IMR-90 (cell line): Measurements from ENCODE around the gene ANK2. TPM values are rescaled to one million over a fixed set of nuclear protein-coding genes. Genes with fewer than 3 reads are reported as not detected.

Experiments used
- ATAC-seq: fragments of 200-7000 bp; cut with Tn5 transposase; 2 replicates; pipeline ENCODE4 v1.9.1; 2020; ENCODE audit warnings: low read depth, mild to moderate bottlenecking, moderate library complexity
- BruUV-seq: library from RNA; stranded (reverse); fragments of 400-500 nt; replicated peaks from 2 replicates; lab custom pipeline; 2021; lab: Mats Ljungman, UMichigan
- CTCF ChIA-PET: fragments of 300-600 bp; formaldehyde crosslinking; extraction: SDS; loops from one replicate; lab custom pipeline; 2021; ENCODE audit warnings: antibody characterized with exemption; lab: Yijun Ruan, JAX
- POLR2A ChIA-PET: fragments of 300-600 bp; sonication (Branson Sonifier 250); formaldehyde crosslinking; loops from one replicate; lab custom pipeline; 2022; ENCODE audit warnings: antibody characterized with exemption; ENCODE audit not compliant: unreplicated experiment; lab: Charles Lee
- DNase-seq: peaks from one replicate; pipeline ENCODE4 v3.0.0; 2013
- H2AFZ ChIP-seq: replicated peaks from 2 replicates; pipeline ENCODE3; 2013; ENCODE audit warnings: low read length, mild to moderate bottlenecking; ENCODE audit not compliant: poor library complexity
- H2AK5ac ChIP-seq: 2 replicates; pipeline ENCODE4 v1.6.1; 2013; ENCODE audit warnings: low read depth, low read length, inconsistent platforms
- H2AK9ac ChIP-seq: replicated peaks from 2 replicates; pipeline ENCODE3; 2013; ENCODE audit warnings: mild to moderate bottlenecking, low read depth, low read length, moderate library complexity; ENCODE audit not compliant: poor library complexity
- H2BK120ac ChIP-seq: 2 replicates; pipeline ENCODE4 v1.6.1; 2013; ENCODE audit warnings: low read depth, low read length, inconsistent platforms
- H2BK15ac ChIP-seq: 3 replicates; pipeline ENCODE4 v1.6.1; 2013; ENCODE audit warnings: low read depth, low read length, inconsistent platforms
- H2BK20ac ChIP-seq: 2 replicates; pipeline ENCODE4 v1.6.1; 2013; ENCODE audit warnings: low read depth, mild to moderate bottlenecking, inconsistent platforms, low read length, moderate library complexity
- H2BK5ac ChIP-seq: 2 replicates; pipeline ENCODE4 v1.6.1; 2013; ENCODE audit warnings: mild to moderate bottlenecking, low read depth, low read length, inconsistent platforms; ENCODE audit not compliant: poor library complexity, severe bottlenecking
- H3K14ac ChIP-seq: replicated peaks from 2 replicates; pipeline ENCODE4 v1.6.1; 2013; ENCODE audit warnings: low read depth, low read length, inconsistent platforms
- H3K18ac ChIP-seq: 2 replicates; pipeline ENCODE4 v1.6.1; 2013; ENCODE audit warnings: low read depth, low read length, control low read depth
- H3K23ac ChIP-seq: 2 replicates; pipeline ENCODE4 v1.6.1; 2013; ENCODE audit warnings: low read depth, low read length, inconsistent platforms
- H3K27ac ChIP-seq: 2 replicates; pipeline ENCODE4 v1.5.1; 2013; ENCODE audit warnings: mild to moderate bottlenecking, control low read depth, low read length; ENCODE audit not compliant: insufficient read depth
- H3K27me3 ChIP-seq: 2 replicates; pipeline ENCODE4 v1.6.1; 2013; ENCODE audit warnings: low read length; ENCODE audit not compliant: control insufficient read depth, insufficient read depth
- H3K36me3 ChIP-seq: 2 replicates; pipeline ENCODE4 v1.6.1; 2013; ENCODE audit warnings: low read length, mixed read lengths; ENCODE audit not compliant: control insufficient read depth, insufficient read depth
- H3K4ac ChIP-seq: 2 replicates; pipeline ENCODE4 v1.6.1; 2013; ENCODE audit warnings: low read depth, low read length, inconsistent platforms
- H3K4me1 ChIP-seq: 2 replicates; pipeline ENCODE4 v1.6.1; 2013; ENCODE audit warnings: low read length, mixed read lengths; ENCODE audit not compliant: control insufficient read depth, insufficient read depth
- H3K4me2 ChIP-seq: 2 replicates; pipeline ENCODE4 v1.6.1; 2013; ENCODE audit warnings: low read depth, mild to moderate bottlenecking, control low read depth, low read length, moderate library complexity
- H3K4me3 ChIP-seq: 2 replicates; pipeline ENCODE4 v1.5.1; 2013; ENCODE audit warnings: low read depth, mild to moderate bottlenecking, control low read depth, low read length, moderate library complexity; ENCODE audit not compliant: insufficient read depth
- H3K56ac ChIP-seq: 2 replicates; pipeline ENCODE4 v1.6.1; 2013; ENCODE audit warnings: low read length, inconsistent platforms; ENCODE audit not compliant: insufficient read depth; ENCODE audit errors: extremely low read depth
- H3K79me1 ChIP-seq, 2 experiments: 2 replicates each; pipeline ENCODE4 v1.6.1; 2013; ENCODE audit warnings: low read length in 2 of 2, inconsistent platforms in 1 of 2, low read depth in 1 of 2
- H3K9ac ChIP-seq: 2 replicates; pipeline ENCODE4 v1.6.1; 2013; ENCODE audit warnings: low read depth, low read length, control low read depth
- H3K9me1 ChIP-seq: 2 replicates; pipeline ENCODE4 v1.6.1; 2013; ENCODE audit warnings: low read length, inconsistent platforms; ENCODE audit not compliant: insufficient read depth
- H3K9me3 ChIP-seq: 2 replicates; pipeline ENCODE4 v1.6.1; 2013; ENCODE audit warnings: low read length; ENCODE audit not compliant: control insufficient read depth, insufficient read depth
- H4K20me1 ChIP-seq: 2 replicates; pipeline ENCODE4 v1.6.1; 2013; ENCODE audit warnings: low read length, inconsistent platforms; ENCODE audit not compliant: insufficient read depth
- H4K5ac ChIP-seq: 2 replicates; pipeline ENCODE4 v1.6.1; 2013; ENCODE audit warnings: mild to moderate bottlenecking, low read depth, low read length, control low read depth
- H4K8ac ChIP-seq, 2 experiments: 2 replicates each; pipeline ENCODE4 v1.6.1; 2013; ENCODE audit warnings: low read depth in 2 of 2, low read length in 2 of 2, control low read depth in 1 of 2, inconsistent platforms in 1 of 2
- H4K91ac ChIP-seq: 2 replicates; pipeline ENCODE4 v1.6.1; 2013; ENCODE audit warnings: low read depth, low read length, inconsistent platforms; ENCODE audit not compliant: insufficient read depth
- BHLHE40 ChIP-seq: fragments of 150-350 bp; IDR thresholded peaks from 2 replicates; pipeline ENCODE4 v1.6.1; 2016; ENCODE audit warnings: mild to moderate bottlenecking, low read depth, low read length
- CEBPB ChIP-seq: IDR thresholded peaks from 2 replicates; pipeline ENCODE4 v1.6.1; 2012; ENCODE audit warnings: low read depth, low read length, improper control_type of control experiment
- CHD1 ChIP-seq: IDR thresholded peaks from 2 replicates; pipeline ENCODE4 v1.6.1; 2012; ENCODE audit warnings: low read depth, low read length, improper control_type of control experiment
- FOS ChIP-seq: fragments of 150-350 bp; IDR thresholded peaks from 2 replicates; pipeline ENCODE4 v1.6.1; 2016; ENCODE audit warnings: low read depth, low read length
- MAFK ChIP-seq: IDR thresholded peaks from 2 replicates; pipeline ENCODE4 v1.6.1; 2012; ENCODE audit warnings: low read depth, low read length, improper control_type of control experiment
- MAZ ChIP-seq: IDR thresholded peaks from 2 replicates; pipeline ENCODE4 v1.6.1; 2012; ENCODE audit warnings: low read depth, mild to moderate bottlenecking, low read length, improper control_type of control experiment, moderate library complexity, borderline replicate concordance
- MXI1 ChIP-seq: IDR thresholded peaks from 2 replicates; pipeline ENCODE4 v1.6.1; 2012; ENCODE audit warnings: low read depth, mild to moderate bottlenecking, low read length, moderate library complexity, borderline replicate concordance
- NFE2L2 ChIP-seq: fragments of 150-350 bp; IDR thresholded peaks from 2 replicates; pipeline ENCODE4 v1.6.1; 2016; ENCODE audit warnings: low read depth, mild to moderate bottlenecking, low read length
- POLR2A ChIP-seq: IDR thresholded peaks from 2 replicates; pipeline ENCODE4 v1.6.1; 2012; ENCODE audit warnings: mild to moderate bottlenecking, low read depth, low read length
- RAD21 ChIP-seq: IDR thresholded peaks from 2 replicates; pipeline ENCODE4 v1.6.1; 2012; ENCODE audit warnings: low read length, improper control_type of control experiment
- RCOR1 ChIP-seq: IDR thresholded peaks from 2 replicates; pipeline ENCODE4 v1.6.1; 2012; ENCODE audit warnings: mild to moderate bottlenecking, low read length, improper control_type of control experiment; ENCODE audit not compliant: insufficient replicate concordance
- RFX5 ChIP-seq: IDR thresholded peaks from 2 replicates; pipeline ENCODE4 v1.8.0; 2012; ENCODE audit warnings: low read depth, mild to moderate bottlenecking, low read length, moderate library complexity
- SMC3 ChIP-seq: fragments of 150-350 bp; IDR thresholded peaks from 2 replicates; pipeline ENCODE4 v1.6.1; 2016; ENCODE audit warnings: low read depth, mild to moderate bottlenecking, antibody characterized with exemption, low read length, moderate library complexity
- USF2 ChIP-seq: fragments of 150-350 bp; IDR thresholded peaks from 2 replicates; pipeline ENCODE4 v1.6.1; 2017; ENCODE audit warnings: mild to moderate bottlenecking, antibody characterized with exemption, low read length, low read depth
- WGBS, 2 experiments: methylation state at CpG; one replicate each; pipeline versions ENCODE4 v1.1.5 to v1.1.7; 2013; ENCODE audit warnings: missing lambda C conversion rate in 2 of 2; ENCODE audit not compliant: insufficient read length in 1 of 2; ENCODE audit errors: extremely low coverage in 2 of 2; 5-methylcytosine and 5-hydroxymethylcytosine counted together
- dilution Hi-C: fragments of 300-500 bp; cut with HindIII; formaldehyde crosslinking; loops from one replicate; pipeline ENCODE4 v1.14.3; 2018; ENCODE audit warnings: low sequenced_read_pairs; ENCODE audit not compliant: unreplicated experiment
- in situ Hi-C: fragments of 300-500 bp; cut with MboI; formaldehyde crosslinking; loops from 3 replicates; pipeline ENCODE4 v1.14.3; 2019; ENCODE audit warnings: low sequenced_read_pairs, inconsistent platforms, mixed read lengths
- intact Hi-C: fragments of 100-400 bp; cut with micrococcal nuclease; formaldehyde crosslinking; loops from 2 replicates; pipeline ENCODE4 v1.10.0; 2022
- polyA plus RNA-seq, 3 experiments: library from polyadenylated mRNA; depleted of rRNA; stranded (reverse); fragments of >200 nt; gene quantifications; 2 replicates each; pipeline ENCODE4 v1.2.3, GENCODE V29; 2012; ENCODE audit warnings: low replicate concordance in 1 of 3
- total RNA-seq: library from RNA; depleted of rRNA; stranded (reverse); fragments of >200 nt; gene quantifications from 2 replicates; pipeline ENCODE4 v1.2.3, GENCODE V29; 2012

Gene ANK2
- total and polyA plus RNA-seq, 2 of the 4 experiments (the other 2 are of a cell fraction) = 0.82 to 6.6 TPM

GRCh38 chr4:113006632-113007031, 42.8 kb upstream of the ANK2 start:
- Histone ChIP-seq H3K9me1 (no peaks in the 10 kb centered on the region), H2AK5ac (no peak overlapping the region), H2AK9ac (no peak overlapping the region), H3K4me1 (no peaks in the 10 kb centered on the region), H3K27me3 (no peaks in the 10 kb centered on the region), H3K9me3 (no peaks in the 10 kb centered on the region), H2BK120ac (no peak overlapping the region), H3K14ac (no peak overlapping the region), H3K56ac (no peak overlapping the region), H2BK15ac (no peak overlapping the region), H2BK20ac (no peak overlapping the region), H3K4me2 (no peak overlapping the region), H3K23ac (no peak overlapping the region), H2BK5ac (no peak overlapping the region), H4K91ac (no peak overlapping the region), H4K20me1 (no peaks in the 10 kb centered on the region), H2AFZ (no peak overlapping the region), H3K4me3 (no peak overlapping the region), H3K27ac (no peak overlapping the region), H3K9ac (no peak overlapping the region), H3K18ac (no peak overlapping the region), H4K5ac (no peak overlapping the region), H3K4ac (no peak overlapping the region), H3K36me3 (no peaks in the 10 kb centered on the region), H3K79me1 (no peaks in the 10 kb centered on the region), H4K8ac (no peak overlapping the region)
- no CpG with 5 or more reads among the region's 1 CpG for WGBS, 2 experiments
- POLR2A ChIA-PET = no interaction called here
- ATAC-seq (no peak), DNase-seq (no peak)
- intact Hi-C loops = no loop called here
- dilution Hi-C loops = no loop called here
- BruUV-seq = no TSS peak
- in situ Hi-C loops = no loop called here
- no peak for TF ChIP-seq NFE2L2
- no peak for TF ChIP-seq CEBPB
- TF ChIP-seq POLR2A = no peak
- TF ChIP-seq MXI1 = no peak
- no peak for TF ChIP-seq SMC3
- no peak for TF ChIP-seq BHLHE40
- no peak for TF ChIP-seq FOS
- TF ChIP-seq MAZ = no peak
- TF ChIP-seq CHD1 = no peak
- TF ChIP-seq RAD21 = no peak
- TF ChIP-seq USF2 = no peak
- no peak for TF ChIP-seq RCOR1
- no peak for TF ChIP-seq RFX5
- TF ChIP-seq MAFK = no peak
- CTCF ChIA-PET = no interaction called here
